ENCODE measurements around the gene TFF2.

TFF2 gene

DNA sequence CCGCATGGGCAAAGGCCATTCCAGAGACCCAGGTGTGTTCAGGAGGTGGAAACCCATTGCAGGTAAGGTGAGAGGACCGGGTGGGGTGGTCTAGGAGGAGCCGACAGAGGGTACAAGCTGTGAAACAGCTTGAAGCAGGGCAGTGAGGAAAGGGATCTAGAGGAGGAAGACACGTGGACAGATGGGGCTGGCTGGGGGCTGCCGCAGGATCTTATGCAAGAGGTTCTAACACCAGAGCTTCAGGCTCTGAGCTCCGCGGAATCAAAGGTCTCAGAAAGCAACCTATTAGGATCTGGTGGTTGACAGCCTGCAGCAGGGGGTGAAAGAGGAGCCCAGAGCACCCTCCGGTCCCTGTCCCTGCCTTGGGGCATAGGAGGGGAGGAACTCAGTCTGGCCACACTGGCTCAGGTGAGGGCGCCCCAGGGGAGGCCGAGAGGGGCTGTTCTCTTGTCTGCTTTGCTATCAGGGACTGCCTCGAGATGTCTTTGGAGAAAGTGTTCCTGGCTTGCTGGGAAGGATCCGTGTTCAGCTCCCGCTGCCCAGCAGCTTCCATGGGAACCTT, 13.6 kb upstream of the TFF2 start:
- DNase-seq, result peak; percentile 6

DNA sequence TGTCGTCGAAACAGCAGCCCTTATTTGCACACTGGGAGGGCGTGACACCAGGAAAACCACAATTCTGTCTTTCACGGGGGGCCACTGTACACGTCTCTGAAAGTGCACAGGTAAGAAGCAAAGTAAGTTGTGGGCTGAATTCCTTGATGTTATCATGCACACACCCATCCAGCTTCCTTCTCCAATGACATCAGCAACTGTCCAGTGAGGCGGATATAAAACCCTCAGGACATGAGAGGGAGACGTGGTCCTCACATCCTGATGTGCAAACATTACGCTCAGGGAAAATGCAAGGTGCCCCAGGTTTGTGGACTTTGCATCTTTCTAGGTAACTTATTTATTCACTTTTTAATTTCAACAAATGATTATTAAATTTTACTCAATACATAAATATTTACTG, 12.5 kb upstream of the TFF2 start:
- DNase-seq, result no peak

DNA sequence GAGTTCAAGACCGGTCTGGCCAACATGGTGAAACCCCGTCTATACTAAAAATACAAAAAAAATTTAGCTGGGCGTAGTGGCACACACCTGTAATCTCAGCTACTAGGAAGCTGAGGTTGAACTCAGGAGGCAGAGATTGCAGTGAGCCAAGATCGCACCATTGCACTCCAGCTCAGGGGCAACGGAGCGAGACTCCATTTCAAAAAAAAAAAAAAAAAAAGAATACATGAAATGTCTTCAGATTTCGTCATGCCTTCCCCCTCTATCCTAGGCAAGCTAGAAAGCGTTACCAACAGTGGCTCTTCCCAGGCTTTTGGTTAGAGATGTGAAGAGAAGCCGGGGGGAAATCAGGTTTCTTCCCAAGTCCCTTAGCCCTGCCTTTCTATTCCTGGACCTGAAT, 11.9 kb upstream of the TFF2 start:
- DNase-seq, result no peak

DNA sequence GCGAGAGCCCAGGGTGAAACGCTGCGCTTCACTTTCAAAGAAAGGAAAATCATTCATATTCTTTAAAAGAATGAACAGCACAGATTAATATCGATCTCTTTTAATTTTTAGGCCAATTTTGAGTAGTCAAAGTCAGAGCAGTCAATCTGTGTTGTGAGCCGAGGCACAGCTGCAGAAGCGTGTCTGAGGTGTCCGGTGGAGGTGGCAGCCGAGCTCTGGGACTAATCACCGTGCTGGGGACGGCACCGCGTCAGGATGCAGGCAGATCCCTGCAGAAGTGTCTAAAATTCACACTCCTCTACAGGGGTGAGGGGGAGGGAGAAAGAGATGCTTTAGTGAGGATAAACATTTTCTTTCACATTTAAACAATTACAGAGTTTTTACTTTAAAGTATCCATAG, 11.4 kb upstream of the TFF2 start:
- no peak for DNase-seq

DNA sequence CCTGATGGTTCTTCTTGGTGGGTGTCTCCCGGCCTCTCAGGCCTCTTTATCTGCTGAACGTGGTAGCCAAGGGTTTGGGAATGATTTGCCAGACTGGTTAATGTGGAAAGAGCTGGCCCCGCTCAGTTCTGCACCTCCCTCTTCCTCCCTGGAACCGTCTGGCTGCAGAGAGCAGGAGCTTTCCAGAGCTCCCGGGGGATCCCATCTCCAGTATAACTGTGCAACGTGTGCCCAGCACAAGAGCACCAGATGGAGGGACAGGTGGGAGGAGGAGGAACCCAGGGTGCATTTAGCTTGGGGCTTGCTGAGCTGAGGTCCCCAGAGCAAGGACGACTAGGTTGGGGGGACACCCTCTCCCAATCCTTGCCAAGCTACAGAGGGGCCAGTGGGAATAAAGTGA, 10.5 kb upstream of the TFF2 start:
- DNase-seq, result no peak

DNA sequence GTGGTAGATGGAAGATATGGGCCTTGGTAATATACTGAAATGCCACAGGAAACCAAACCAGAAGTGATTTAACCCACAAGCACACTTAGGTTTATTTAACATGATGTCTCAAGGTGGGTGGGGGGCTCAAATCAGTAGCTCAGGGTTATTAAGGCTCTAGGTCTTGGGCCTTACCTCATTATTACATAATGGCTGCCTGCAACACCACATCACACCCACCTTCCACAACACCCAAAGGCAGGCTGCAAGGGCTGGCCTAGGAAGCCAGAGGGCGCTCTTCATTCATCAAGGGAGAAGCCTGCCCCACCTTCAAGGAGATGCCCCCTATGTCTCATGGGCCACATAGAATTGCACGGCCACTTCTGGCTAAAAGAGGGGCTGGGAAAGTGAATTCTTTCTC, 9.5 kb upstream of the TFF2 start:
- no peak for DNase-seq

DNA sequence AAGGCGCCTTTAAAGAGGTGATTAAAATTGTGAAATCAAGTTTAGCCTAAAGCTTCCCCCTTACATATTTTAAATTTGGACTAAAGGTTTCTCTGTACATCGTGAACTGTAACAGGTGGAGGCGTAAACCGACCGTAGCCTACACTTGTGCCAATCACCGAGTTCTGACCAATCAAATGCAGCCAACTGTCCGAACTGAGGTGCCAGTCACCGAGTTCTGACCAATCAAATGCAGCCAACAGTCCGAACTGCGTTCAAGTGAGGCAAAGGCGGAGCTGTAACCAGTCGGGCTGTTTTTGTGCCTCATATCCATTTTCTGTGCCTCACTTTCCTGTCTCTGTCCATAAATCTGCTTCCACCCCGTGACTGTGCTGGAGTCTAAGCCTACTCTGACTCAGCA, 8.1 kb upstream of the TFF2 start:
- DNase-seq, result no peak

DNA sequence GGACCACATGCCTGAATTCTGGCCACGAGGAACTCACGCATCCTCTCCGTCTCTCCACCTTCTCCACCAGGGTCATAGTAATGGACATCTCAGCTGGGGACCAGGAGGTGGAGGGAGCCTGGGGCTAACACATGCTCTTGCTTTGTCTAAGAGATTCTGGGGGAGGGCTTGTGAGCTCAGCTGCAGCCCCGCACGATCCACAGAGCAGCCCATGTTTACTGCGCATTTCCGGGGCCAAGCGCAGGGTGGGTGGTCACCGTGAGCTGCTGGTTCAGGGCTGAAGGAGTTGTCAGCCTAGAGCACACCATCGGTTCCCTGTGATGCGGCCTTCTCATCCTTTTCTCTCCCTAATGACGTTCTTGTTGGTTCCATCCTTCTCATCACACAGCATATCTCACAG, 7.5 kb upstream of the TFF2 start:
- no peak for DNase-seq

DNA sequence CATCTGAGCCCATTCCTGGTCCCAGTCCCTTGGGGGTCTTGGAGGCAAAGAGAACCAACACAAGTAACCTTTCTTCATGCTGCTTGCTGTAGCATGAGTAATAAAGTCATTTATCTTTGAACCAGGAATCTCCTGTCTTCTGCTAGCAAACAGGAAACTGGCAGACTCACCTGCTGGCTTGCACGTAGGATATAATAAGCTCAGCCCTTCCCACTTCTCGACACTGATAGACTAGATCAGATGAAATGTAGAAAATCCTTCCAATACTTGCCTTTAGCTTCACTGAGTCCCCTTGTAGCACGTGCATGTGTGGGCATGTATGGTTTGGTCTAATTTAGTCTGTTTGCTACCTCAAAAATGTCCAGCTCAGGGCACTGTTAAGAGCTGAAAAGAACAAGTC, 6.5 kb upstream of the TFF2 start:
- no peak for DNase-seq

DNA sequence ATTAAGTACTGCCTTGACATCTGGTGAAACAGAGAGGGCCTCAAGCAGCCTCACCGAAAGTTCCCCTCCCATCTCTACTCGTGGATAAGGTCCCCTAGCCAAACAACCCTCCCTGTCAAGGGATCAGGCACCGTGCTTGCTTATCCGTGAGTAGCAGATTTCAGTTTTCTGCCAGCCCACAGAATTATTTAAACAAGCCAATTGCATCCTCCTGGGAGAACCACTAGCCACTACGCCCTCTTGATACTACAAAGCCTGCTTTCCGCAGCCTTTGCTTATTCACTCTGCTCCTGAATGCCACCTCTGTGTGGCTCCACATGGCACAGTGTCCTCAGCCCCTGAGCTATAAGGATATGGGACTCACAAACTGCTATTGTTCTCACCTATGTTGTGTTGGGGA, 5.9 kb upstream of the TFF2 start:
- DNase-seq, result no peak

DNA sequence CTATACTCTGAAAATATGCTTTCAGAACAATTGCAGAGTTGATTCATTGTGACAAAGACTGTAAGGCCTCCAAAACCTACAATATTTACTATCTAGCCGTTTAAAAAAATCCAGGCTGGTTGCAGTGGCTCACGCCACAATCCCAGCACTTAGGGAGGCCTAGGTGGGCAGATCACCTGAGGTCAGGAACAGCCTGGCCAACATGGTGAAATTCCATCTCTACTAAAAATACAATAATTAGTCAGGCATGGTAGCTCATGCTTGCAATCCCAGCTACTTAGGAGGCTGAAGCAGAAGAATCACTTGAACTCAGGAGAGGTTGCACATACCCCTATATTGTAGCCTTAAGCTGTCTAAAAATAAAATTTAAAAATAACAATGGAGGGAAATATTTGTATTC, 5.3 kb upstream of the TFF2 start:
- DNase-seq, result no peak

DNA sequence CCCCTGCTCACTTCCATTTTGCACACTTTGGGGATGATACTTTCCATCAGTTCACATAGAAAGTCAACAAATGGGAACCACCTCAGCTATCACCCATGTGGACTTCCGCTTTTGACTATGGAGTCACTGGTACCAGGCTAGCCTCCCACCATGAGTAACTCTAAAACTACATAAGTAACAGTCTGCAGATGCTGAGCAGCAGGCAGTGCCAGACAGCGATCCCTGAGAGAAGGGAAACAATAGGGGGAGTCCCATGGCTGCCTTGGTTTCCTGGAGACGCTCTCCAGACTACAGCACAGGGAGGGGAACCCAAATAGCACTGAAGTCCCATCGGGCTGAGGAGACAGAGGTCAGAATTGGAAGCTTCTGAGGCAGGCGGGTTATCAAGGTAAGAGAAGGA, 2.8 kb upstream of the TFF2 start:
- no peak for DNase-seq

DNA sequence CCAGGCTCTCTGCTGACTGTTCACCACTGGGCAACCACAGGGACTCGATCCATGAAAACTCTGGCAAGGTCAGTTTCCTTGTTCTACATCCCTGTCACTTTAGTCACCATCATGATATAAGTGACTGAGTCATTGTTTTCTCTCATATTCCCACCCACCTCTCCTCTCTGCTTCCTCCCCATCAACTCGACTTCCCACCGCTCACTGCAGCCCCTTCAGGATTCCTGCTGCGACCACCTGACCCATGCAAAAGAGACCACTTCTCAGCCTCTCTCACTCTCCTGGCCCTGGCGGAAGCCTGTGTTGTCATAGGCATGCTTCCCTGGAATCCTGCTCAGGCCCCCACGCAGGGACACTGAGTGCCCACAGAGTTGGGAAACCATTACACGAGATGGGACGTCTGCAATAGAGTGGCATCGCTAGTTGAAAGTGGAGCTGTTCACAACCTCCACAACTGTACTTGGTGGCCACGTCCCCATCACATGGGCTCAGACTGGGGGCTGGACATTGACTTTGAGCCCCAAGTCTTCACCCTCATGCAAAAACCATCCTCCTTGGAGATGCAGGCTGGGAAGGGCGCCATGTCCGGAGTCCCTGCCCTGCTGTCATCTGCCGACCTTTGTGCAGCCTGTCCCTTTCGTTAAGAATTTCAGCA, 1.8 kb upstream of the TFF2 start:
- DNase-seq, result no peak

DNA sequence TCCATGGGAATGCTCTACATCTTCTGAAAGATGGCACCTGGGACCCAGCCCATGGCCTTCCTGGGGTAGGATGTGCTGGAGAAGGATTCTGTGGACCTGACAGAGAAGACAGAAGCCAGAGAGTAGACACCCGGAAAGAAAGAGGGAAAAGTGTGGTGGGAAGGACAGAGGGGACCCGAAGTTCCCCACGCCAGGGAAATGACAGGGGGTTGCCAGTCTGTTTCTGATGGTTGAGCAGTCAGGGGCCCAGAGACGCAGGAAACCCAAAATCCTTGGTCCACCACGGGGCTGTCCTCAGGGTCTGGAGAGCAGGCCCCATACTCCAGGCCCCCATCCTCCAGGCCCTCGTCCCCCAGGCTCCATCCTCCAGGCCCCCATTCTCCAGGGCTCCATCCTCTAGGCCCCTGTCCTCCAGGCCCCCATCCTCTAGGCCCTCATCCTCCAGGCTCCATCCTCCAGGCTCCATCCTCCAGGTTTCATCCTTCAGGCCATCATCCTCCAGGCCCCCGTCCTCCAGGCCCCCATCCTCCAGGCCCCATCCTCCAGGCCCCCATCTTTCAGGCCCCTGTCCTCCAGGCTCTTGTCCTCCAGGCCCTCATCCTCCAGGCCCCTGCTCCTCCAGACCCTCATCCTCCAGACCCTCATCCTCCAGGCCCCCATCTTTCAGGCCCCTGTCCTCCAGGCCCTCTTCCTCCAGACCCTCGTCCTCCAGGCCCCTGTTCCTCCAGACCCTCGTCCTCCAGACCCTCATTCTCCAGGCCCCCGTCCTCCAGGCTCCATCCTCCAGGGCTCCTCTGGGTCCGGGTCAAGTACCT, 1.0 kb upstream of the TFF2 start:
- no peak for DNase-seq

DNA sequence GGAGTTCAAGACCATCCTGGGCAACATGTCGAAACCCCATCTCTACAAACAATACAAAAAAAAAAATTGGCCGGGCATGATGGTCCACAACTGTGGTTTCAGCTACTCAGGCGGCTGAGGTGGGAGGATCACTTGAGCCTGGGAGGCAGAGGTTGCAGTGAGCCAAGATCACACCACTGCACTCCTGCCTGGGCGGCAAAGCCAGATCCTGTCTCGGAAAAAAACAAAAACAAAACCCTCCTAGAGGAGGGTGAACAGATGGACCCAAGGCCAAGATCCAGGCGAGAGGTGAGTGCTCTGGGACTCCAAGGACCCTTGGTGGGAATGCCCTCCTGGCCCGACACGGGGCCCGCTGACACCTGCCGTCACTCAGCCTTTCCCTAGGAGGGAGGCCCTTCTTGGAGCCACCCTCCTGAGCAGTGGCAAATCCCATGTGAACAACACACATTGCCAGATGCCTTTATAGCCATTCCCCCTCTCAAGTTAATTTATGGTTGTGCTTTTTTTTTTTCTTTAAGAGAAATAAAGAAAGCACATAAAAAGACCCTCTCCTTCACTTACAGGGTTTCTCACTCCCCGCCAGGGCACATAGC, 380 bp downstream of the TFF2 start:
- DNase-seq, result no peak

DNA sequence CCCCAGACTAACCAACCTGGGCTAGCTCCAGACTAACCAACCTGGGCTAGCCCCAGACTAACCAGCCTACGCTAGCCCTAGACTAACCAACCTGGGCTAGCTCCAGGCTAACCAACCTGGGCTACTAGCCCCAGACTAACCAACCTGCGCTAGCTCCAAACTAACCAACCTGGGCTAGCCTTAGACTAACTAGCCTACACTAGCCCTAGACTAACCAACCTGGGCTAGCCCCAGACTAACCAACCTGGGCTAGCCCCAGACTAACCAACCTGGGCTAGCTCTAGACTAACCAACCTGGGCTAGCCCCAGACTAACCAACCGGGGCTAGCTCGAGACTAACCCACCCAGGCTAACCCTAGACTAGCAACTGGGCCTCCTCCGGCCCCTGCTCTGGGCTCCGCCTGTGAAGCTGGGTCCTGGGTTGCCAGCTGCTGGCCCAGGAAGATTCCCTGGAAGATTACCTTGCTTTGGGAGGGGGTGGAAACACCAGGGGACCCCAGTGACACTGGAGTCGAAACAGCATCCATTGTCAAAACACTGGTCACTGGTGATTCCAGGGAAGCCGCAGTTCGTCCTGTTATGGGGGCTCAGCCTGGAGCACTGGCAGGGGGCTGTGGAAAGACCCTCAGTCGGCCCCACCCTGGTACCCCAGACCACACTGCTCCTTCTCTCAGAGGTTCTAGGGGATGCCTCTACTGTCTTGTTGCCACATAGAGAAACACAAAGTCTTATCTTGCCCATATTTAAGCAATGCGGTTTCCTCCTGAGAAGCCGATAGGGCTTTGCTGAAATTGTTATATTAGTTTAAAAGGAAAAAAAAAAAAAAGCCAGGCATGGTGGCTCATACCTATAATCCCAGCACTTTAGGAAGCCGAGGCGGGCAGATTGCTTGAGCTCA, 1.1 kb downstream of the TFF2 start:
- no peak for DNase-seq

DNA sequence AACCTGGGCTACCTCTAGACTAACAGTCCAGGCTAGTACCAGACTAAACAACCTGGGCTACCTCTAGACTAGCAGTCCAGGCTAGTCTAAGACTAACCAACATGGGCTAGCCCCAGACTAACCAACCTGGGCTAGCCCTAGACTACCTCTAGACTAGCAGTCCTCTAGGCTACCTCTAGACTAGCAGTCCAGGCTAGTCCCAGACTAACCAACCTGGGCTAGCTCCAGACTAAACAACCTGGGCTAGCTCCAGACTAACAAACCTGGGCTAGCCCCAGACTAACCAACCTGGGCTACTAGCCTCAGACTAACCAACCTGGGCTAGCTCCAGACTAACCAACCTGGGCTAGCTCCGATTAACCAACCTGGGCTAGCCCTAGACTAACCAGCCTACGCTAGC, 2.0 kb downstream of the TFF2 start:
- DNase-seq, result no peak

DNA sequence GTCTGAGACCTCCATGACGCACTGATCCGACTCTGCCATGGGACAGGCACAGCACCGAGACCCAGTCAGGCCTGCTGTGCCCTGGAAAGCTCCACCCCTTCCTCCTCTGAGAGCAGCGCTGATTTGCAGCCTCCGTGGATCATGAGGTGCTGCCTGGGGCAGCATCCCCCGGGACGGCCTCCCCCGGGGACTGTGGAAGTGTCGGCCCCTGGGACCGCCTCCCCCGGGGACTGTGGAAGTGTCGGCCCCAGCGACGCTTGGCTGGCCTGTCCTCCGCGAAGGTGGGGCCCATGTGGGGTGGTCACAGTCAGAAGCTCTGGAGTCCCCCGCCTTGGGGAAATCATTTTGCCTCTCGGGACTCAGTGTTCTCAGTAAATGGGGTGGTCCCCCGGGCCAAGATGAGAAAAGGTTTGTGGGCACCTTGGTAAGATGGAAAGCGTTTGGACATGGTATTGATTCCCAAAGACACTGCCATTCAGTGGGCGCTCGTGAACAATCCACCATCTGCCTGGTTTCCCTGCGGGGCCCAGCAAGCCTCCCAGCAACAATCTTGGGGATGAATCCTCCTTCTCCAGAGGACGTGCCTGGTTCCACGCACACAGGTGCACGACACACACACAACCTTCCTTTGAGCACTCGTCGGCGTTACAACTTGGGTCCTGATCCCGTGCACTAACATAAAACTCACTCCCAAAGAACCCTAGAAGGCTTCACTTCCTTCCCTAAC, 3.0 kb downstream of the TFF2 start:
- no peak for DNase-seq

DNA sequence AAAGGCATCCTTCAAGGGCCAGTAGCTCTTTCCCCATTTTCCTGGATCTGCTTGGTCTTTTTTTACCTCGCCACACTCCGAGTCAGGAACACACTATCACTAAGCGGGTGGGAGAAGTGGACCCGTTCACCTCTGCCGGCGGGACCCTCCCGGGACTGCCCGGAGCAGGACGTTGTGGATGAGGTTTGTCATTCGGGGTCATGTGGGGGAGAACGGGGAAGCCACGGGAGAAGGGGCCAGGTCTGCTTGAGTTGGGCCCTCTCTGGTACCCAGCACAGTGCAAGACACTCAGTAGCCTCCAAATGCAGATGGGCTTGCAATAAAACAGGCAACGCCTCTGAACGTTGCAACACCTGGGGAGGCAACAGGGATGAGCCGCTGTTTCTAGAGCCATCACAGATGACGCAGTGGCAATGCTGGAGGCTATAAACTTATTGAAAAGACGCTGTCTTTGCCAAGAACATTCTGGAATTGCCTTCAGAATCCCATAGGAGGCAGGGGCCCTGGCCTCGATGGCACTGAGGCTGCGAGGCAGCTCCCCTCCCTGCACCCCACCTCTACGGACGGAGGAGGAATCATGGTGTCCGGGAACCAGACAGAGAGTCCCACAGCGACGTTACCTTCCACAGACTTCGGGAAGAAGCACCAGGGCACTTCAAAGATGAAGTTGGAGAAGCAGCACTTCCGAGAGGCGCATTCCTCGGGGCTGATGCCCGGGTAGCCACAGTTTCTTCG, 3.8 kb downstream of the TFF2 start:
- DNase-seq, result no peak

DNA sequence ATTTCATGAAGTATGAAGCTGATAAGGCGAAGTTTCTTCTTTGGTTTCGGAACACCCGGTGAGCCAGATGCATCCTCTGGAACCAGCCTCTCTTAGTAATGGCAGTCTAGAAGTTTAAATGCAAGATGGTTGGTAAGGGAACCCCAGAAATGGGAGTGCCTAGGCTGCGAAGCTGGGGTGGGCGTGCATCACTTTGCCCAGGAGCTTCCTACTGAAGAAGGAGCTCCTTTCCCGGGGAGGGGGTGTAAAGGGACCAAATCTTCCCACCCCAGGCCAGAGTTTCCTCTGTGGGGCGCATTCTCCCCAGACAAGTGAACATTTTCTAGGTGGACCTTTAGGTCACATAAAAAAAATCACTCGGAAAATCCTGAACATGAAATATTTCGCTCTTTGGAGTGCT, 4.4 kb downstream of the TFF2 start:
- DNase-seq, result no peak

DNA sequence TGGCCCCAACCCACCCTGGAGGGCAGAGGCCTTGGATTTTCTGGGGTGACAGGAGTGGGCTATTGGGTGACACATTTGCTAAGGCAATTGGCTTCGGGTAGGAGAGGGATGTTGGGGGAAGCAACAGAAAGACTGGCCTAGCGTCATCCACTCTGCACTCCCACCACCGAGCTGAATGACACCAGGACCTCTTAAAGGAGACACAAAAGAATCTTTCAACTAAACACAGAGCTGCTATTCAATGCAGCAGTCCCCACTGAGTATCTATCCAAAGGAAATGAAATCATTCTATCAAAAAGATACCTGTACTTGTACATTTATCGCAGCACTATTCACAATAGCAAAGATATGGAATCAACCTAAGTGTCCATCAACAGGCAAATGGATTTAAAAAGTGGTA, 6.2 kb downstream of the TFF2 start:
- no peak for DNase-seq

All from suppressor macrophage treated with lipopolysaccharide for 4 hours (primary cell).